HAP-1 (cell line): ENCODE measurements around the gene CAMTA1.

Experiments used
- DNase-seq, 2 experiments: peaks; one replicate each; pipeline ENCODE4 v3.0.0-alpha.2; 2016 to 2020; ENCODE audit warnings: low spot score in 2 of 2
- H3K27me3 ChIP-seq: fragments of 250-450 bp; sonication (Bioruptor Pico); 2 replicates; pipeline ENCODE4 v1.5.1; 2020; ENCODE audit warnings: low read depth, mild to moderate bottlenecking, moderate library complexity
- H3K36me3 ChIP-seq: fragments of 250-450 bp; sonication (Bioruptor Pico); replicated peaks from 2 replicates; pipeline ENCODE4 v1.5.1; 2020; ENCODE audit warnings: mild to moderate bottlenecking
- H3K4me1 ChIP-seq: fragments of 250-450 bp; sonication (Bioruptor Pico); 2 replicates; pipeline ENCODE4 v1.5.1; 2020; ENCODE audit warnings: mild to moderate bottlenecking
- H3K4me3 ChIP-seq: fragments of 250-450 bp; sonication (Bioruptor Pico); 2 replicates; pipeline ENCODE4 v1.5.1; 2020; ENCODE audit warnings: mild to moderate bottlenecking, moderate library complexity
- H3K9me3 ChIP-seq: fragments of 250-450 bp; sonication (Bioruptor Pico); 2 replicates; pipeline ENCODE4 v1.5.1; 2020; ENCODE audit warnings: mild to moderate bottlenecking, moderate library complexity
- in situ Hi-C: fragments of 300-500 bp; cut with MboI; formaldehyde crosslinking; loops from 3 replicates; pipeline ENCODE4 v1.14.3; 2020; ENCODE audit warnings: low sequenced_read_pairs, inconsistent platforms, mixed read lengths

The CAMTA1 gene

GRCh38 chr1:7196036-7196911 lies 411.0 kb downstream of the CAMTA1 start:
- Histone ChIP-seq H3K4me1 (no peaks in the 10 kb centered on the region), H3K36me3 (no peaks in the 10 kb centered on the region), H3K9me3 (no peaks in the 10 kb centered on the region), H3K27me3 (peaks cover 10% of the 10 kb centered on the region; the same call in 1 of the 2 replicates), H3K4me3 (no peak overlapping the region)
- in situ Hi-C loops: no loop called here
- DNase-seq: no peak

GRCh38 chr1:7198664-7199063 lies 413.4 kb downstream of the CAMTA1 start:
- DNase-seq: no peak
- Histone ChIP-seq H3K4me1 (no peaks in the 10 kb centered on the region), H3K36me3 (no peaks in the 10 kb centered on the region), H3K27me3 (peaks cover 10% of the 10 kb centered on the region; the same call in 1 of the 2 replicates), H3K4me3 (no peak overlapping the region), H3K9me3 (no peaks in the 10 kb centered on the region)
- in situ Hi-C loops: no loop called here

- in situ Hi-C loops: no loop called here
- H3K9me3 ChIP-seq: no peaks in the 10 kb centered on the region
- no peak for DNase-seq
- H3K4me1 ChIP-seq: no peaks in the 10 kb centered on the region
- H3K36me3 ChIP-seq: no peaks in the 10 kb centered on the region
- H3K27me3 ChIP-seq: peaks cover 7% of the 10 kb centered on the region; the same call in 1 of the 2 replicates
- no peak overlapping the region for H3K4me3 ChIP-seq
These were observed 414.0 kb downstream of the CAMTA1 start for GRCh38 chr1:7199077-7199779.

GRCh38 chr1:7207875-7208646 lies 422.8 kb downstream of the CAMTA1 start:
- H3K9me3 ChIP-seq: no peaks in the 10 kb centered on the region
- H3K36me3 ChIP-seq: no peaks in the 10 kb centered on the region
- in situ Hi-C loops: no loop called here

GRCh38 chr1:7208647-7209180 lies 423.5 kb downstream of the CAMTA1 start:
- no peak overlapping the region for H3K4me3 ChIP-seq
- in situ Hi-C loops: no loop called here
- no peaks in the 10 kb centered on the region for H3K36me3 ChIP-seq
- H3K27me3 ChIP-seq: peaks cover 16% of the 10 kb centered on the region; the same call in 1 of the 2 replicates
- H3K4me1 ChIP-seq: no peaks in the 10 kb centered on the region
- no peak for DNase-seq
- no peaks in the 10 kb centered on the region for H3K9me3 ChIP-seq

More at GRCh38 chr1:7207875-7208646, 422.8 kb downstream of the CAMTA1 start:
- DNase-seq: peak; percentile 47 to 73
- Histone ChIP-seq H3K4me1 (no peaks in the 10 kb centered on the region), H3K4me3 (no peak overlapping the region), H3K27me3 (peaks cover 16% of the 10 kb centered on the region; the same call in 1 of the 2 replicates)

- in situ Hi-C loops: no loop called here
- no peak overlapping the region for H3K4me3 ChIP-seq
- peaks cover 16% of the 10 kb centered on the region for H3K27me3 ChIP-seq
- H3K36me3 ChIP-seq: no peaks in the 10 kb centered on the region
- no peaks in the 10 kb centered on the region for H3K4me1 ChIP-seq
- DNase-seq: no peak
- H3K9me3 ChIP-seq: no peaks in the 10 kb centered on the region
These were observed 424.1 kb downstream of the CAMTA1 start for GRCh38 chr1:7209336-7209735.

GRCh38 chr1:7218210-7218832 lies 433.1 kb downstream of the CAMTA1 start:
- in situ Hi-C loops: no loop called here
- peak; percentile 37 to 70 for DNase-seq
- H3K27me3 ChIP-seq: peaks cover 8% of the 10 kb centered on the region; the same call in 1 of the 2 replicates
- H3K36me3 ChIP-seq: no peaks in the 10 kb centered on the region
- no peaks in the 10 kb centered on the region for H3K9me3 ChIP-seq
- H3K4me1 ChIP-seq: no peaks in the 10 kb centered on the region
- H3K4me3 ChIP-seq: no peak overlapping the region

GRCh38 chr1:7219031-7219430 lies 433.8 kb downstream of the CAMTA1 start:
- in situ Hi-C loops: no loop called here
- H3K36me3 ChIP-seq: no peaks in the 10 kb centered on the region
- H3K4me1 ChIP-seq: no peaks in the 10 kb centered on the region
- no peak for DNase-seq
- H3K27me3 ChIP-seq: peaks cover 8% of the 10 kb centered on the region; the same call in 1 of the 2 replicates
- H3K9me3 ChIP-seq: no peaks in the 10 kb centered on the region
- no peak overlapping the region for H3K4me3 ChIP-seq

- Histone ChIP-seq H3K36me3 (no peaks in the 10 kb centered on the region), H3K9me3 (no peaks in the 10 kb centered on the region), H3K27me3 (peaks cover 4% of the 10 kb centered on the region; the same call in 1 of the 2 replicates), H3K4me1 (no peaks in the 10 kb centered on the region), H3K4me3 (no peak overlapping the region)
- in situ Hi-C loops: loop anchor here (10.0 kb wide), 2 partner anchors 495 to 745 kb away; no protein-coding TSS in a partner anchor
- no peak for DNase-seq
These were observed 434.8 kb downstream of the CAMTA1 start for GRCh38 chr1:7220007-7220406.

GRCh38 chr1:7220712-7221252 lies 435.5 kb downstream of the CAMTA1 start:
- Histone ChIP-seq H3K4me3 (no peak overlapping the region), H3K36me3 (no peaks in the 10 kb centered on the region), H3K27me3 (0 out of 2 replicates have a peak, but pooled peaks cover 4% of the 10 kb centered on the region), H3K4me1 (no peaks in the 10 kb centered on the region), H3K9me3 (no peaks in the 10 kb centered on the region)
- no peak for DNase-seq
- in situ Hi-C loops: loop anchor here (10.0 kb wide), 2 partner anchors 496 to 746 kb away; no protein-coding TSS in a partner anchor

GRCh38 chr1:7221826-7222694 lies 436.8 kb downstream of the CAMTA1 start:
- Histone ChIP-seq H3K27me3 (no peaks in the 10 kb centered on the region), H3K4me1 (no peaks in the 10 kb centered on the region), H3K9me3 (no peaks in the 10 kb centered on the region), H3K4me3 (no peak overlapping the region), H3K36me3 (no peaks in the 10 kb centered on the region)
- in situ Hi-C loops: loop anchor here (10.0 kb wide), 2 partner anchors 497 to 747 kb away; no protein-coding TSS in a partner anchor
- DNase-seq: no peak

- no peak for DNase-seq
- Histone ChIP-seq H3K4me3 (no peak overlapping the region), H3K4me1 (no peaks in the 10 kb centered on the region), H3K27me3 (no peaks in the 10 kb centered on the region), H3K36me3 (no peaks in the 10 kb centered on the region), H3K9me3 (no peaks in the 10 kb centered on the region)
- in situ Hi-C loops: loop anchor here (10.0 kb wide), 2 partner anchors 498 to 748 kb away; no protein-coding TSS in a partner anchor
These were observed 437.4 kb downstream of the CAMTA1 start for GRCh38 chr1:7222695-7223015.
